T follicular helper cell (primary cell): ENCODE results near the gene FRMPD4.

Source experiments
- DNase-seq: peaks from one replicate; pipeline ENCODE4 v3.0.0-alpha.2; 2020; ENCODE audit warnings: low read depth

FRMPD4 gene

DNA sequence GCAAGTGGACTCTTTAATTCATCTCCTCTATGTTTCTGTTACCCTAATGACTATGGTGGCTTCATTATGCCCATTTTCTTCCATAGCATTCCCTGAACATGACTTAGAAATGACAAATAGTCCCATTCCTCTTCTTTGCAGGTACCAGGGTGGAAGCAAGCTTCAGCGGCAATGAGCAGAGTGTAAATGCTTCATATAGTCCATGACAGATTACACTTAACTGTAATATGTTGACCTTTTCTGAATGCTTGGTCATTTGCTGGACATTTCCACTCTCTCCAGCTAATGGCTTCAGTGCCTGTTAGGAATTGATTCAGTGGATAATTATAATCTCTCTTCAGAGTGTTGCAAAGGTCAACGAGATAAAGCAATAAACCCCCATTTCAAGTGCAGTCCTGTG lies 523.2 kb downstream of the FRMPD4 start:
- DNase-seq = no peak

DNA sequence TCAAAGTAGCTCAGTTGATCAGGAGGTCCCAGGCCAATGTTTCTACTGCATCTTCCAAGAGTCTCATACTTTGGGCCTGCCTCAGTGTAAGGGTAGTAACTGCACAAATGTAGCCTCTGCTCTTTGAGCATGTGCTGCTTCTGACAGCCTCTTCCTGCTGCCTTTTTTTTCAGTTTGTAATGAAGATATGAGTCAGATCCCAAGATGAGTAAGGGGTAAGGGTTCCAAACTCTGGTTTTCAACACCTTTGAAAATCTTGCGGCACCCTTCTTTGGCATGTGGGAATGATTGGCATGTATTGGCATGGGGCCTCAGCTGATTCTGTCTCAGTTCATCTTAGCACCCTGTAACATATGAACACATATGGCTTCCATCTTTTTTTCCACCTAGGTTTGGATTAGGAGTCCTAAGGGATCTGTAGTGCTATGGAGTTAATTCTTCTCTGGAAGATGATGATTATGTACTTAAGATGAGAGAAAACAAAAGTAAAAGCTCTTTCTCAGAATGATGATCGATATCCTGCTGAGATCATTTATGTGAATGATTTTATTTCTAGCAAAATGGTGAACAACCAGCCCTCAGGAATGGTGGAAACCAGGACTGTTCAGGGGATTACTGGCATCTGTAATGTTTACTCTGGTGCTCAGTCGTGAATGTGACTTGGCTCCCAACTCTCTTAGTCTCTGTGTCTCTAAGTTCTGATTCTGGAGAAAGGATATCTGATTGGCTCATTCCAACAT lies 534.3 kb downstream of the FRMPD4 start:
- DNase-seq = no peak

DNA sequence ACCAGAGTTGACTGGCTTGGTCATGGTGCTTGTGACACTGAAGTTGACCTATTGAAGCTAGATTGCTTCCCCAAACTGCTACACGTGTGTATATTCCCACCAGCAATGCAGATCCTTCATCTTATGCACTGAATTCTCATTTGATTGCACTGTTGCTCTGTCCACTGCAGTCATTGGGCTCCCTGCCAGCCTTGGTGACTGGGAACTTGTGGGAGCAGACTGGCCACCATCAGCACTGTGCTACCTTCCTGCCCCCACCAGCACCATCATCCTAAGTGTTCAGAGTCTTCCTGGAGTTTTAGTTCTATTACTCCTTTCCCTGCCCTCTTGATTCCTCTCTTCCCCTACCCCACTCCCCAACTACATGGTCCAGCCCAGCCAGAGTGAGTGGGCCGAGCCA lies 535.2 kb downstream of the FRMPD4 start:
- DNase-seq = no peak

DNA sequence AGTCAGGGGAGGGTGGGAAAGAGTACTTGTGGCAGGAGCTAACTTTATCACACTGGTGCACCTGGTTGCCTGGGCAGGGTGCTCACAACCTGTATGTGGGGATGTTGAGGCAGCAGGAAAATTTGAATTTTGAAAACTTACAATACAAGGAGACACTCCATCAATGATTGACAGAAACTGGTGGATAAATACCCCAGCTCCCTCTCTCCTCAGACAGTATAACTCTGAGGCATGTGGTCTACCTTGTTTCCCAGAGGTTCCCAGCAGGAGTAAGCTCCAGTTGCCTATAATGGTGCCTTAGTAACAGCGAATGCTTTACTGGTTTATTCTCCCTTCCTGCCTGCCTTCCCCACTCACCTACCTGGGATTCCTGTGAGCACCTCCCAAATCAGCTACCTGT lies 541.2 kb downstream of the FRMPD4 start:
- no peak for DNase-seq

GRCh38 chrX:12681047-12681446 lies 542.8 kb downstream of the FRMPD4 start:
- no peak for DNase-seq

DNA sequence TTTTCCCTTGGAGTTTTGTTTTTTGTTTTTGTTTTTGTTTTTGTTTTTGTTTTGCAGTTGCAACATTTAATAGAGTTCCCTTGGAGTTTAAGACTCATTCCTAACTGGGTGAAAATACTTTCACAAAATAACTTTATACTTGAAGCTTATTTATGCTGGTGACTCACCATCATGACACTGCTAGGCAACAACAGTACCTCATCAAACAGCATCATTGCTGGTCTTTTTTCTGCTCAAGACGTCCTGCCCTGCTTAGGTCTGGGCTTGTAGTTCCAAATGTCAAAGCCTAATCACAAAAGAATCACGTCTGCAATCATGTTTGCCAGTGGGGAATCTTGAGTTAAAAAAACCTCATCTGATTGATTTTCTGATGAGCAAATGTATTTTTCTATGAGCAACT lies 547.3 kb downstream of the FRMPD4 start:
- no peak for DNase-seq

- no peak for DNase-seq
Observed at GRCh38 chrX:12686331-12686730, 548.1 kb downstream of the FRMPD4 start.

DNA sequence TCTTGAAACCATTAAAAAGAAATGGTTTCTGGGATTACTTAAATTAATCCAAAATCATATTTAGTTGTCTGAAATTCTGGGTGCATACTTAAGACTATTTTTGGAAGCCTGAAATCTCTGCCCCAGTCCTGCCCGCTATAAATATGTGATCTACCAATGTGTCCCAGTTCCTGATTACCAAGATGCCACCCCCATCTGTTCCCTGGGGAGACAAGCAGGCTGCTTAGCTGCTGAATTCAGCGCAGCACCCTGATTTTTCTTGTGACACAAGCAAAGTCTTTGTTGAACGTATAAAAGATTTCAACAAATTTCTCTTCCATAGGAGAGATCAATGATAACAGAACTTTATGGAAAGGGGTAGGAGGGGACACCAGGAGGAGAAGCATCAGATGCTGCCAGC lies 552.4 kb downstream of the FRMPD4 start:
- no peak for DNase-seq

DNA sequence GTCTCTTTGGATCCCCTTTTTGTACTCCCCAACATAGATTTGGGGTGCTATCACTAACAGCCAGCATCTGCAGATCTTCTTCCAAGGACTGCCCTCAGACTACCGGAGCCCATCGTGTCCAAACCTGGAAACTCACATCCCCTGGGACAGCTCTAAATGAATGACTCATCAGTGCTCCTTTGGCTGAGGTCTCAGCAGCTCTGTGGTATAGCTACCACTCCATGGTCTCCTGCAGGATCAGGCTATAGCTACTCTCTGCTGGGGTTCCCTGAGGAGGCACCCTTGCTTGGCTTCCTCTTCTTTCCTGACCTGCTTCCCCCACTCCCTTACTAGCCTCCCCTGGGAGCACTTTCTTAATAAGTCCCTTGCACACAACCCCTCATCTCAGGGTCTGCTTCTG lies 555.5 kb downstream of the FRMPD4 start:
- no peak for DNase-seq

DNA sequence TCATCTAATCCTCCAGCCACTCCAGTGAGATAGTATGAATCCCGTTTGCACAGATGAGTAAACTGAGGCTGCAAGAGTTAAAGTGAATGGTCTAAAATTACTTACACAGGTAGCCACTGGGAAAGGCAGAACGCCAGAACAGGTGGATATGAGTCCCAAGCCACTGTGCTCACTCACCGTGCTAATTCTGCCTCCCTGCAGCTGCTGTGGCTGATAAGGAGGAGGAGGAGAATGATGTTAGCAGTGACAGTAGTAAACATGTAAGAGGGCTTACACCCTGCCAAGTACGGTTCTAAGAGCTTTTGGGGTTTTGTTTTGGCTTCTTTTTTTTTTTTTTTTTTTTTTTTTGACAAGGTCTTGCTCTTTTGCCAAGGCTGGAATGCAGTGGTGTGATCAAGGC lies 562.5 kb downstream of the FRMPD4 start:
- DNase-seq = no peak

GRCh38 chrX:12701628-12702027 lies 563.4 kb downstream of the FRMPD4 start:
- DNase-seq = no peak

DNA sequence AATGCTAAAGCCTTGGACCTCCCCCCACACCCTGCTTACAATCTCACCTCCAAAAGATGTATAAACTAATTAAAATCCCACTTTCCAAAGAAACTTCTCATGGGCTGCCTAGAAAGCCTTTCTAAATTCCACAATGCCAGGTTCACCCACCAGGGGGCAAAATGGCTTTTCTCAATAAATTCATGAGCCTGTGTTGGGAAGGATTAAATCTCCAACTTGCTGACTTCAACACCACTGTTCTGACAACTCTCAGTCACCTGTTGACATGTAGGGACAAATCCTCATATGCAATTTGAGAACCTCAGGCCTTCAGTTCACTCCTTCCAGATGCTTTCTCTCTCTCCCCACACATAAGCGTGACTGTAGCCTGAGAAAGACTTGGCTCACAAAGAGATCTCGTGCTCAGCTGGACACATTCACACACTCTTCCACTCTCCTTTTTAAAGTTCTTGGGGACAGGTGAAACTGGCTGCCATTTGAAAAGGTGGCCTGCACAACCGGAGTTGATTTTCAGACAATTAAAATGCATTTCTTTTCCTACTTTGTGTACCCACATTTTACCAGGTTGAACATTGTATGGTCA lies 564.3 kb downstream of the FRMPD4 start:
- DNase-seq = no peak

- no peak for DNase-seq
Observed at GRCh38 chrX:12704706-12705105, 566.4 kb downstream of the FRMPD4 start.

- DNase-seq = no peak
Observed at GRCh38 chrX:12709047-12709446, 570.8 kb downstream of the FRMPD4 start.

DNA sequence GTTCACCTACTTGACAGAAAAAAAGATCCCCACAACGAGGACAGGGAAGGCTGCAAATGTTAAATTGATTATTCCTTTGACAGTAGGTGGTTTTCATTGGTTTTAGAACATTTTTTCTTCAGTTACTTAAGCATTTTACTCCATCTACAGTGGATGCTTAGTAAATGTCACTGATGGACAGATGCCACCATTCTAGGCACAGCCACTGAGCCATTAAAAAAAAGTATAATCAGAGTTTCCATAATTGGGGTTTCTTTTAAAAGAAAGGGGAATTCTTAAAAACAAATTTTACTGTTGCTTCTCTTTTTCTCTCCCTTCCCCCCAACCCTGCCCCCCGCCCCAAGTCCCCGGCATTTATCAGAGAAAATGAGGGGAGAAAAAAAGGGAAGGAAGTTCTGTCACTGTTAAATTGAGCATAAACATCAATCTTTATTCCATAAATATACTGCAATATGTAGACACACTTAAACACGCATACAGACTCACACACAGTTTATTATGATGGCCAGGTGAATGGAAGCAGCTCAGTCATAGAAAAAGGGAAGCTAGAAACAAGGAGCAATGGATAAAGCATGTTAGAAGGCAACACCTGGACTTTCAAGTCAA lies 573.3 kb downstream of the FRMPD4 start:
- DNase-seq = no peak

- DNase-seq = no peak
Observed at GRCh38 chrX:12716574-12716973, 578.3 kb downstream of the FRMPD4 start.

DNA sequence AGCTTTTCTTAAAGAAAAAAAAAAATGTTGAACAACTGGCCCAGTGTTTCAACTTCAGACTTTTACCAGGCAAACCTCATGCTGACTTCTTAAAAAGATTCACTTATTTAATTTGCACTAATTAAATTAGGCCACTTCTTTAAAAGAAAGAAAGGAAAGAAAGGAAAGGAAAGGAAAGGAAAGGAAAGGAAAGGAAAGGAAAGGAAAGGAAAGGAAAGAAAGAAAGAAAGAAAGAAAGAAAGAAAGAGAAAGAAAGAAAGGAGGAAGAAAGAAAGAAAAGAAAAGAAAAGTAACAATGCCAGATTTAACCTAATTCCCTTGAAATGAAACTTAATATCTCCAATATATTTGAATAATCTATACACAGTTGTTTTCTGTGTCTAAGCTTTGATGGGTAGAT lies 581.6 kb downstream of the FRMPD4 start:
- DNase-seq = no peak

- DNase-seq = no peak
Observed at GRCh38 chrX:12721042-12721441, 582.8 kb downstream of the FRMPD4 start.

DNA sequence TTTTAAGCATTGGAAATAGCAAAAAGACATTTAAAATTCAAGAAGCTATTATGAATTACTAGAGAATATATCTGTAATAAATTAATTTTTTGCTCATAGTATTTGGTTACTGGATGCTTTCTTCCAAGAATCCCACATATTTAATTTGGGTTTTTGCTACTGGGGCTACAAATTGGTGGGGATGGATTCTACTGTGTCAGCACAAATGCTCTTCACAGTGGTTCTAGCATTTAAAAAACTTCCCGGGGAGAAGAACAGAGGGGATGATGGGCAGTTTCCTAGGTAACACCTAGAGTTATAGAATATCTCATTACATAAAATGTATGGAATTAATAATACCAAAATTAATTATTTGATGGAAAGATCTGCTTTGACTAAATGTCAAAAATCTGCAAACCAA lies 584.0 kb downstream of the FRMPD4 start:
- no peak for DNase-seq

GRCh38 chrX:12741416-12741815 lies 603.1 kb downstream of the FRMPD4 start:
- DNase-seq = no peak

- DNase-seq = no peak
Observed at GRCh38 chrX:12747433-12747832, 609.2 kb downstream of the FRMPD4 start.

GRCh38 chrX:12751887-12752286 lies 613.6 kb downstream of the FRMPD4 start:
- DNase-seq = no peak

GRCh38 chrX:12753366-12753765 lies 615.1 kb downstream of the FRMPD4 start:
- DNase-seq = no peak

DNA sequence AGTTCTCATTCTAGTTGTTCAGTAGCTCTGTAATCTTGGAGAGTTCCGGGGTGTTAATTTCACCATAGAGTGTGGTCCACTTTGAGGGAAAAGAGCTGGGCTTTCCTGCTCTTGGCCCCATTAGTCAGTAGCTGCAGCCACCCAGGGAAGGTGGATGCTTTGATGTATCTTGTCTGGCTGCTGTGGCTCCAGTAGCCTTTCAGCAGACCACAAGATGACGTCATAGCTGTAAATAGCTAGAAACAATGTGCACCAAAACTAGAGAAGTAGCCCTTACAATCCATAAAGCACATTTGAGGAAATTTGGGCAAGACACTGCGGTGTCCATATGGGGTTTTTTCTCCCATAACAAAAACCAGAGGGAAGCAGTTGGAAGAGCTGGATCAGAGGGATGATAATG lies 620.0 kb downstream of the FRMPD4 start:
- no peak for DNase-seq
